Activated CD4-positive, alpha-beta T cell treated with anti-CD3 and anti-CD28 coated beads for 36 hours (primary cell): Measurements from ENCODE around the gene IL1R2. TPM values are rescaled to one million over a fixed set of nuclear protein-coding genes. Genes with fewer than 3 reads are reported as not detected.

Experiments used
- ATAC-seq: fragments of 200-7000 bp; cut with Tn5 transposase; one replicate; pipeline ENCODE4 v1.10.0; 2021; ENCODE audit warnings: mild to moderate bottlenecking, moderate library complexity
- CTCF ChIA-PET: fragments of 350-600 bp; sonication (Branson Sonifier 250); formaldehyde crosslinking; loops from one replicate; lab custom pipeline; 2021; ENCODE audit warnings: antibody characterized with exemption; lab: Charles Lee
- POLR2A ChIA-PET: fragments of 350-600 bp; sonication (Branson Sonifier 250); formaldehyde crosslinking; loops from one replicate; lab custom pipeline; 2021; ENCODE audit warnings: antibody characterized with exemption, inconsistent platforms; lab: Charles Lee
- DNase-seq: peaks from one replicate; pipeline ENCODE4 v3.0.0-alpha.2; 2020
- H3K27ac Mint-ChIP-seq: one replicate; pipeline ENCODE4 v1.8.0; 2021; ENCODE audit warnings: mixed read lengths
- H3K27me3 Mint-ChIP-seq: one replicate; pipeline ENCODE4 v1.8.0; 2021; ENCODE audit warnings: mixed read lengths
- H3K36me3 Mint-ChIP-seq: one replicate; pipeline ENCODE4 v1.8.0; 2021; ENCODE audit warnings: low read depth, mixed read lengths
- H3K4me1 Mint-ChIP-seq: one replicate; pipeline ENCODE4 v1.8.0; 2021; ENCODE audit warnings: mixed read lengths
- H3K4me3 Mint-ChIP-seq: one replicate; pipeline ENCODE4 v1.8.0; 2021; ENCODE audit warnings: mild to moderate bottlenecking, moderate library complexity, mixed read lengths
- H3K9me3 Mint-ChIP-seq: one replicate; pipeline ENCODE4 v1.8.0; 2021; ENCODE audit warnings: low read depth, mixed read lengths
- intact Hi-C, 2 experiments: fragments of 100-400 bp; cut with DNase I in 1 of 2; cut with micrococcal nuclease in 1 of 2; formaldehyde crosslinking; loops; one replicate each; pipeline versions ENCODE4 v1.14.2 to v1.15.1; 2022 to 2024; cut with DNase I, micrococcal nuclease
- total RNA-seq, 2 experiments: library from RNA; stranded (reverse); gene quantifications; one replicate each; pipeline ENCODE4 v1.2.3, GENCODE V29; 2021

The IL1R2 gene
- total RNA-seq, 2 experiments from 2014 or later: 21.4 to 25.4 TPM

DNA sequence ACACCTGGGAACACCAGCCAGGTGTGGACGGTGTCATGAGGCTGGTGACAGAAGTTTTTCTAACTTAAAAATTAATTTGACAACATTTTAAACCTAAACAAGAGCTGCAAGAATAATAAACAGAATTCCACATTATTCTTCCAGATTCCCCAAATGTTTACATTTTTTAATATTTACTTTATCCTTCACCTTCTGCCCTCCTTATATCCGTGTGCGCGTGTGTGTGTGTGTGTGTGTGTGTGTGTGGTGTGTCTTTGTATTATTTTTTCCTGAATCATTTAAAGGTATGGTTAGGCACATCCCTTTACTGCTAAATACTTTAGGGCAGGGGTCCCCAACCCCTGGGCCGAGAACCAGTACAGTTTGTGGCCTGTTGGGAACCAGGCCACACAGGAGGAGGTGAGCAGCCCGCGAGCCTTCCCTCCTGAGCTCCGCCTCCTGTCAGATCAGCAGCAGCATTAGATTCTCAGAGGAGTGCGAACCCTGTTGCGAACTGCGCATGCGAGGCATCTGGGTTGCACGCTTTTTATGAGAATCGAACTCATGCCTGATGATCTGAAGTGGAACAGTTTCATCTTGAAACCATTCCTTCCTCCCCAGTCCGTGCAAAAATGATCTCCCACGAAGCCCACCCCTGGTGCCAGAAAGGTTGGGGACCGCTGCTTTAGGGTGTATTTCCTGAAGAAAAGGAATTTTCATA lies 16.4 kb upstream of the IL1R2 start:
- Mint-ChIP-seq H3K9me3 (peaks cover 20% of the 10 kb centered on the region), H3K4me1 (peaks cover 12% of the 10 kb centered on the region), H3K27ac (no peak overlapping the region), H3K36me3 (peaks cover 2% of the 10 kb centered on the region), H3K27me3 (peaks cover 2% of the 10 kb centered on the region), H3K4me3 (no peak overlapping the region)
- ATAC-seq: no peak
- DNase-seq: no peak
- ChIA-PET POLR2A (no interaction called here), CTCF (no interaction called here)
- intact Hi-C loops: no loop called here

DNA sequence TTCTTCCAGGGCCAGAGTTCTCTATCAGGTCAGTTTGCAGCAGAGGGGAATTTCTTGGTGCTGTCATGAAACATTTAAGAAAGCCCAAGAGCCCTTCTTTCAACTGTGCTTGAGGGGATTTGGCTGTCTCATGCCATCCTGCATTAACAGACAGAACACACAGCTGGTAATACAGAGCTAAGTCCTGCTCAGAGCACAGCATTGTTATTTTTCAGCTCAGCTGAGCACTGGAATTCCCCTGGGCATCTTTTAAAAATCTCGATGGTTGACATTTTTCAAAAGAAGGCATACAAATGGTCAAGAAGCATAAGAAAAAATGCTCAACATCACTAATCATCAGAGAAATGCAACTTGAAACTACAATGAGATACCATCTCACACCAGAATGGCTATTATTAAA lies 14.9 kb upstream of the IL1R2 start:
- Mint-ChIP-seq H3K27me3 (no peaks in the 10 kb centered on the region), H3K4me3 (no peak overlapping the region), H3K36me3 (no peaks in the 10 kb centered on the region), H3K4me1 (peaks cover 12% of the 10 kb centered on the region), H3K27ac (no peak overlapping the region), H3K9me3 (peaks cover 8% of the 10 kb centered on the region)
- intact Hi-C loops: no loop called here
- no peak for ATAC-seq
- CTCF ChIA-PET: no interaction called here
- POLR2A ChIA-PET: no interaction called here
- no peak for DNase-seq

DNA sequence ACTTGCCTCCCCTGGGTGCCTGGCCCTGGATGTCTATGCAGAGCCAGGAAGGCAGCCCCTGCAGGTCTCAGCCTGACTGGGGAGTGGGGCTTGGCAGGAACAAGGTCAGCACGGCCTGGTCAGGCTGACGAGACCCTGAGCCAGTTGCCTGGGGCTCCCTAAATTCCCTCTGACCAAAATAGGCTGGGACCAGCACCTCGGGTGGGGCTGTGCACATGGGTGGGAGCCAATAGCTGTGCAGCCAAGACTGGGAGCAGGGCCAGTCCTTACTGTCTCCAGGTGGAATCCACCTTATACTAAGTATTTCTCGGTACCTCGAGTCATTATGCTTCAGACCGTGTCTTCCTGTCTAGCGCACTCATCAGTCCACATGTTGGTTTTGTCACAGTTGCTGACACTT lies 11.4 kb upstream of the IL1R2 start:
- ChIA-PET POLR2A (interaction anchor here (1.3 kb wide), 1 partner anchor 18 kb away, joined by 4 read pairs; no protein-coding TSS in a partner anchor), CTCF (interaction anchor here (1.0 kb wide), 1 partner anchor 463 kb away, joined by 4 read pairs; no protein-coding TSS in a partner anchor)
- intact Hi-C loops: loop anchor here in 1 of 2 experiments (10.0 kb wide), 1 partner anchor 636 kb away; no protein-coding TSS in a partner anchor
- H3K9me3 Mint-ChIP-seq: no peaks in the 10 kb centered on the region
- H3K4me3 Mint-ChIP-seq: no peak overlapping the region
- DNase-seq (no peak), ATAC-seq (no peak)
- H3K36me3 Mint-ChIP-seq: no peaks in the 10 kb centered on the region
- no peaks in the 10 kb centered on the region for H3K4me1 Mint-ChIP-seq
- no peak overlapping the region for H3K27ac Mint-ChIP-seq
- H3K27me3 Mint-ChIP-seq: no peaks in the 10 kb centered on the region

DNA sequence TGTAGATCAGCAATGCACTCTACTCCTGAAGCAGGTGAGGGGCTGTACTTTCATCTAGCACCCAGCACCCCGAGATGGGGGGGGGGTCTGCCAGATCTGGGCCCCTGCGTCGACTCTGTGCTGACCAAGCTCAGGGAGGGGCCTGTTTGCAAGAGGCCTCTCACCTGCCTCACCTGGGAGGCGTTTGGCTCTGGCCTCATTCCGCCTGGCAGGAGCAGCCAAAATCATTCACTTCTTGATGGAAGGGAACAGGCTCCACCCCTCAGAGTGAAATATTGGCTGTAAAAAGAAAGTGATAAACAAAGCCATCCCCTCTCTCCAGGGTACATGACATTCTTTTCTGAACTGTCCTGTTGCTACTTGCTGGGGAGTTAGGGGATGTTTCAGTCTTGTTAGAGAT lies 10.7 kb upstream of the IL1R2 start:
- ChIA-PET POLR2A (no interaction called here), CTCF (no interaction called here)
- Mint-ChIP-seq H3K36me3 (no peaks in the 10 kb centered on the region), H3K27me3 (no peaks in the 10 kb centered on the region), H3K9me3 (no peaks in the 10 kb centered on the region), H3K27ac (no peak overlapping the region), H3K4me1 (no peaks in the 10 kb centered on the region), H3K4me3 (no peak overlapping the region)
- DNase-seq (no peak), ATAC-seq (no peak)
- intact Hi-C loops: loop anchor here in 1 of 2 experiments (10.0 kb wide), 1 partner anchor 636 kb away; no protein-coding TSS in a partner anchor

DNA sequence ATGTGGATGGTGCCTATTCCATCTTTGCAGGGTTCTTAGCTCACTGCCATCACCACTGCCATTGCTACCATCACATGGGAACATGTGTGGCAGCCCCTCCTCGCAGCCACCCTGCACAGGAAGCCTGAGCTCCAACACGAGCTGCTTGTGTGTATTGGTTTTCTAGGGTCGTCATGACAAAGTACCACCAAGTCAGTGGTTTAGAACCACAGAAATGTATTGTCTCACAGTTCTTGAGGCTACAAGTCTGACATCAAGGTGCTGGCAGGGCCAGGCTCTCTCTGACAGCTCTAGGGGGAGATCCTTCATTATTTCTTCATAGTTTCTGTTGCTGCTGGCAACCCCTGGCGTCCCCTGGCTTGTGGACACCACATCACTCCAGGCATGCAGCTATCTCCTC lies 10.3 kb upstream of the IL1R2 start:
- Mint-ChIP-seq H3K4me1 (peaks cover 2% of the 10 kb centered on the region), H3K27ac (no peak overlapping the region), H3K4me3 (no peak overlapping the region), H3K27me3 (no peaks in the 10 kb centered on the region), H3K36me3 (no peaks in the 10 kb centered on the region), H3K9me3 (no peaks in the 10 kb centered on the region)
- ChIA-PET POLR2A (no interaction called here), CTCF (no interaction called here)
- intact Hi-C loops: loop anchor here in 1 of 2 experiments (10.0 kb wide), 1 partner anchor 637 kb away; no protein-coding TSS in a partner anchor
- DNase-seq (no peak), ATAC-seq (no peak)

DNA sequence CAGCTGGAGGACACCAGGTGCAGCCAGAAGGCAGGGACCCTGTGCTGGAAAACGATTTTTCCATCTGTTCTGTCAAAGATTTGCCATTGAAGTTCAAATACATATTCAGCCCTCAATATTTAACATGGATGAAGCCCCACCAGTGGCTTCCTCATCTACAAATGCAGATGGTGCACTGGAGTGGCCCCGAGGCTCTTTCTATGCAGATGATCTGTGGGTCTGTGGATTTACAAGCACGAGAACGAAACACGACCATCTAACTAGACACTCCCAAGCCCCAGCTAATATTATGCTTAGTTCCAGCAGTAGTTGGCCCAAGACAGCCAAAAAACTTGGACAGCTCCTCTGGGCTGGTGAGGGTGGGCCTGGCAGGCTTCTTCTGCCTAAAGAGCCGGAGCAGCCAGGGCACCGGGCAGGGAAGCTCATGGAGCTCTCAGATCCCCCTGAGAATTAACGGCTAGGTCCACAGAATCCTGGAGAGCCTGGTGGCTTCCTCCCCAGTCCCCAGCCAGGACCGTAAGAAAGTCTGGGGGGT lies 9.2 kb upstream of the IL1R2 start:
- Mint-ChIP-seq H3K36me3 (no peaks in the 10 kb centered on the region), H3K27me3 (no peaks in the 10 kb centered on the region), H3K4me3 (no peak overlapping the region), H3K4me1 (peaks cover 11% of the 10 kb centered on the region), H3K9me3 (no peaks in the 10 kb centered on the region), H3K27ac (no peak overlapping the region)
- ChIA-PET CTCF (interaction anchor here (1.6 kb wide), 1 partner anchor 99 kb away, joined by 4 read pairs; no protein-coding TSS in a partner anchor), POLR2A (no interaction called here)
- intact Hi-C loops: loop anchor here in 1 of 2 experiments (10.0 kb wide), 1 partner anchor 638 kb away; no protein-coding TSS in a partner anchor
- ATAC-seq: no peak
- DNase-seq: no peak

DNA sequence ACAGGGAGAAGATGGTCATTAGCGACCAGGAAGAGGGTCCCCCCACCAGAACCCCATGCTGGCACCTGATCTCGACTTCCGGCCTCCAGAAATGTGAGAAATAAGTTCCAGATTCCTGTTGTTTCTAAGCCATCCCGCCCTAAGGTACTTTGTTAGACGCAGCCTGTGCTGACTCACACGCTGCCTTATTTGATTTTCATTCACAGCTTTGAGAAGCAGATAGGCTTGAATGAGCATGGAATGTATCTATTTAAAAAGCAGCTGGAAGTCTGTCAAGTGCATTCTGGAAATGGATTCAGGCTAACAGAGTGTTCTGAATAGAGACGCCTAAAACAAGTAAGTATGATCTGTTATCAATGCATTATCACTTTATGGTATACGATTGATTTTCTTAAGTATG lies 8.3 kb upstream of the IL1R2 start:
- no peak for DNase-seq
- intact Hi-C loops: loop anchor here in 1 of 2 experiments (10.0 kb wide), 1 partner anchor 639 kb away; no protein-coding TSS in a partner anchor
- ChIA-PET POLR2A (no interaction called here), CTCF (interaction anchor here (1.6 kb wide), 1 partner anchor 100 kb away, joined by 4 read pairs; no protein-coding TSS in a partner anchor)
- no peaks in the 10 kb centered on the region for H3K36me3 Mint-ChIP-seq
- peaks cover 16% of the 10 kb centered on the region for H3K4me1 Mint-ChIP-seq
- no peak overlapping the region for H3K27ac Mint-ChIP-seq
- ATAC-seq: no peak
- H3K9me3 Mint-ChIP-seq: no peaks in the 10 kb centered on the region
- no peak overlapping the region for H3K4me3 Mint-ChIP-seq
- no peaks in the 10 kb centered on the region for H3K27me3 Mint-ChIP-seq

DNA sequence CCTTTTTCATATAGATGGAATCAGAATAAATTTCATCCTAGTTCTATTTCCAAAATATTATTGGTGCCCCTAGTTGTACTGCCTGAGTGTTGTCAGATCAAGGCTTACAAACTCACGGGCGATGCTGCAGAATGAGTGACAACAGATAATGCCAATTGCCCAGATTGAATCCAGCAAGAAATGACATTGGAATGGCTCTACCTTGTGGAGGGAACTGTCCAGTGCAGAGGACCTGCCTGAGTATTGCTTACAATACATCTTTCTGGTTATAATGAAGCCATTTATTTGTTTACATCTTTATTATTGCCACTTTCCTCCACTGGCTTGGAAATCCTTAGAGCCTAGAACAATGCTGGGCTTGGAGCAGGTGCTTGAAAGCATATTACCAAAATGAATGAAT lies 7.8 kb upstream of the IL1R2 start:
- DNase-seq (no peak), ATAC-seq (no peak)
- no peaks in the 10 kb centered on the region for H3K9me3 Mint-ChIP-seq
- intact Hi-C loops: loop anchor here in 1 of 2 experiments (10.0 kb wide), 1 partner anchor 639 kb away; no protein-coding TSS in a partner anchor
- CTCF ChIA-PET: no interaction called here
- no peaks in the 10 kb centered on the region for H3K27me3 Mint-ChIP-seq
- POLR2A ChIA-PET: no interaction called here
- no peaks in the 10 kb centered on the region for H3K36me3 Mint-ChIP-seq
- no peak overlapping the region for H3K27ac Mint-ChIP-seq
- peaks cover 16% of the 10 kb centered on the region for H3K4me1 Mint-ChIP-seq
- no peak overlapping the region for H3K4me3 Mint-ChIP-seq

DNA sequence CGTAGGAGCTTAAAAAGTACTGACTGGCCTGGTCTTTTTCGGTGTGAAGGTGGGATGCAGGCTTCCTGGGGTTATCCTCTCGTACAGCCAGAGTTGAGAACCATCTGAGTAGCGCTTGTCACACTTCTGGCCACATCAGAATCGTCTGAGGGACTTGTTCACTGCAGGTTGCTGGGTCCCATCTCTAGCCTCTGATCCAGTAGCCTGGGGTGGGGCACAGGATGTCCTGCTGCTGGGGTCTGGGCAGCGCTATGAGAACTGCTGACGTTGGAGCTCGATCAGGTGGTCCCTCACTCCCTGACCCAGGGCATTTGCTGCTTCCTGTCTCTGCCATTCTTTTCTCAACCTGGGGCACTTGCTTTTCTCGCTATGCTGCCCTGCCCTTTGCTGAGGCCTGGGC lies 7.1 kb upstream of the IL1R2 start:
- intact Hi-C loops: loop anchor here in 1 of 2 experiments (10.0 kb wide), 1 partner anchor 640 kb away; no protein-coding TSS in a partner anchor
- ChIA-PET CTCF (no interaction called here), POLR2A (no interaction called here)
- H3K27ac Mint-ChIP-seq: no peak overlapping the region
- H3K36me3 Mint-ChIP-seq: no peaks in the 10 kb centered on the region
- ATAC-seq (no peak), DNase-seq (no peak)
- no peaks in the 10 kb centered on the region for H3K9me3 Mint-ChIP-seq
- H3K4me3 Mint-ChIP-seq: no peak overlapping the region
- peaks cover 16% of the 10 kb centered on the region for H3K4me1 Mint-ChIP-seq
- H3K27me3 Mint-ChIP-seq: no peaks in the 10 kb centered on the region

DNA sequence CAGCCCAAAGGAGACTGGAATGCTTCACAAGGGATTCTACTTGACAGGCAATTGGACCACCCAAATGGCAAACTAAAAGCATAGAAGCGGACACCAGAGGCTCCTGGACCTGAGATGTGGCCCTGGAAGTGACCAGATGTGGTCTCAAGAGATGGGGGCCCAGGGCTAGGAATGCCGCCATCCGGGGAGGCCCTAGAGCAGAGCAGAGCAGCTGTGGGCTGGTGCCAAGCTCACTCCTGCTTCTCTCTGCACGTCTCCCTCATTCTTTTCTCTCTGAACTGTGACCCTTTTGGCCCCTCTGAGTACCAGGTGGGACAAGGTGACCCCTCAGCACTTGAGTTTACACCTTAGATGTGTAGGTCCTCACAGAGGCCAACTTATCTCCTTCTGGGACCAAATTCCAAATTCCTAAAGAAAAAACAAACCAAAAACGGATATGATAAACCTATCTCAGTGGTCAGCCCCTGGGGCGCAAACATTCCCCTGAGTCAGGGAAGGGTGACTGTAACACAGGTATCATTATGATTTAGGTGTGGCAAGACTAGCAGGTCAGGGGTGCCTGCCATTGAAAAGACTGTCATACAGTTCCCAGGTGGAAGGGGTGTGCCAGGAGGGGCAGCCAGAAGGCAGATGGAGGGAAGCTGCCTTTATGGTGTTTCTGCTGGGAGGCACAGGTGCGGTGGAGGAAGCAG lies 6.5 kb upstream of the IL1R2 start:
- no peaks in the 10 kb centered on the region for H3K27me3 Mint-ChIP-seq
- H3K4me1 Mint-ChIP-seq: peaks cover 16% of the 10 kb centered on the region
- intact Hi-C loops: loop anchor here in 1 of 2 experiments (10.0 kb wide), 1 partner anchor 640 kb away; no protein-coding TSS in a partner anchor
- DNase-seq: no peak
- no peaks in the 10 kb centered on the region for H3K36me3 Mint-ChIP-seq
- no peak overlapping the region for H3K4me3 Mint-ChIP-seq
- no peak for ATAC-seq
- ChIA-PET POLR2A (no interaction called here), CTCF (no interaction called here)
- H3K27ac Mint-ChIP-seq: no peak overlapping the region
- H3K9me3 Mint-ChIP-seq: no peaks in the 10 kb centered on the region

DNA sequence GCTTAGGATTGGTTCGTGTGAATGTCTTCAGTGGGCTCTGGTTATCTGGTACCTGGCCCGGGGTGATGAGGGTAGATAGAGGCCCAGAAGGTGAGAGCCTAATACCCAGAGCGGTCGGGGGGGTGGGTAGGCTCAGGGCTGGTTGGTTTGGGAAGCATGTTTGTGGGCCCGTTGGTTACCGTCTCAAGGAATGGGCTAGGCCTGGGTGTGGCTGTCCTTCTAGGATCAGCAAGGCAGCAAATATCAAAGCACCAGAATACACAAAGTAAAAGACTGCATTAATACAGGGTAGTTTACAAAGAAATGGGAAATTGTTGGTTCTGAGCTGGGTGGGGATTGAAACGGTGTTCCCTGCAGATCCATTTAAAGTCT lies 6.0 kb upstream of the IL1R2 start:
- H3K27ac Mint-ChIP-seq: no peak overlapping the region
- DNase-seq (no peak), ATAC-seq (no peak)
- ChIA-PET POLR2A (no interaction called here), CTCF (no interaction called here)
- no peaks in the 10 kb centered on the region for H3K27me3 Mint-ChIP-seq
- H3K4me1 Mint-ChIP-seq: peaks cover 16% of the 10 kb centered on the region
- no peaks in the 10 kb centered on the region for H3K9me3 Mint-ChIP-seq
- intact Hi-C loops: loop anchor here in 1 of 2 experiments (10.0 kb wide), 1 partner anchor 641 kb away; no protein-coding TSS in a partner anchor
- no peaks in the 10 kb centered on the region for H3K36me3 Mint-ChIP-seq
- H3K4me3 Mint-ChIP-seq: no peak overlapping the region
